Stimulated activated CD4-positive, alpha-beta T cell treated with anti-CD3 and anti-CD28 coated beads, Interleukin-1b, Interleukin-23, amount 100 ng/mL, for 24 hours (primary cell): ENCODE data around the gene DTHD1.

Experiments used
- DNase-seq, 4 experiments: peaks; one replicate each; pipeline ENCODE4 v3.0.0-alpha.2; 2020; ENCODE audit warnings: low read depth in 4 of 4, low spot score in 1 of 4

The DTHD1 gene

DNA sequence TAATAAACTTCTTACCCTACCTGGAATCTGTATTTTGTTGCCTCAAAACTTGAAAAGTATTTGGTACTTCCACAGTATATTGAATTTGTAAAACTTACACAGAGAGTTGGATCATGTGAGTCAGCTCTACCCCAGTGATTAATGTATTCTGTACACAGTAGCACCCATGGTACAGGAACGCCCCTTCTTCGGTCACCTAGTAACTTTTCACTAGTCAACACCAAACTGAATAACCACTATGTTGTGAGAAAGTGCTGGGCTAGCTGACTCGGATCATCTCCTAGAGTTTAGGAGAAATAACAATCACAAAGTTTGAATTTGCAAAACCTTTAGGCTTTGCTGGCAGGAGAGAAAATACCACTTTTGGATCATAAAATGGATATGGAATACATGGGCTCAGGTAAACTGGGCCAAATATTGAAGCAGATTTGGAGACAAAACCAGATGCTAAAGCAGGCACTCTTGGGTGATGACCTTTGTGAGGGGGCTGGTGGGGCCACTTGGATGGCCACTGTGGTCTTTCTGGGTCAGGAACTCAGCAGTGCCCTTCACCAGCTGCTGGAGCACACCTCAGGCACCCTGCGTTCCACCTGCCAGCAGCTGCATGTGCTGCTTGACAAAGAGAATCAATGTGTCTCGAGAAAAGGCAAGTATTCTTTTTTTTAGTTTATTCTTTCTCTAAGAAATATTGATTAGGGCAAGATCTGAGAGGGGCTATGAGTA is at the start of gene DTHD1:
Gene DTHD1, plus strand, starts transcription at position 233 of the 723 bp plus-strand sequence. Its CDS starts 143 bp downstream, at position 376.
- peak in 1 of 4 experiments; percentile 7 for DNase-seq

DNA sequence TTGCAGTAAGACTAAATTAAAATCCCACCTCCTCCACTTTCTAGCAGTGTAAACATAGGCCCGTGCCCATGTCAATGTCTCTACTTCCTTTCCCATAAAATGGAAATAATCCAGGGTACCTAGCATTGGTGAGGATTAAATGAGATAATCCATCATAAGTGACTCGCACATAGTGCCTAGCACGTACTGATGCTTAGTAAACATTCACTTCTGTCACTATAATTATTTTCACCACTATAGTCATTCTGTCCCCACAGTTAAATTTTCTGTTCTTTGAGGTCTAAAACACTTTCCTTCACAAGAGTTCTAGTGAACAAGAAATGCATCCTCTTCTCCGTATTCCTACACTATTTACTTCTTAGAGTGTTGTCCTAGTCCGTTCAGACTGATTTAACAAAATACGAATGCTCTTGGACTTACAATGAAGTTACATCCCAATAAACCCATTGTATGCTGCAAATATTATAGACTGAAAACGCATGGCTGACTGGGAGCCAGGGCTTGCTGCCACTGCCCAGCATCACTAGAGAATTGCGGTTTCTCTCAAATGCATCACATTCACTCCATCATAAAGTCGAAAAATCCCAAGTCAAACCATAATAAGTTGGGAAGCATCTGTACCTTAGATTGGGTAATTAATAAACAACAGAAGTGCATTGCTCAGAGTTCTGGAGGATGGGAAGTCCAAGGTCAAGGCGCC is 47.7 kb upstream of the DTHD1 start:
- no peak for DNase-seq

DNA sequence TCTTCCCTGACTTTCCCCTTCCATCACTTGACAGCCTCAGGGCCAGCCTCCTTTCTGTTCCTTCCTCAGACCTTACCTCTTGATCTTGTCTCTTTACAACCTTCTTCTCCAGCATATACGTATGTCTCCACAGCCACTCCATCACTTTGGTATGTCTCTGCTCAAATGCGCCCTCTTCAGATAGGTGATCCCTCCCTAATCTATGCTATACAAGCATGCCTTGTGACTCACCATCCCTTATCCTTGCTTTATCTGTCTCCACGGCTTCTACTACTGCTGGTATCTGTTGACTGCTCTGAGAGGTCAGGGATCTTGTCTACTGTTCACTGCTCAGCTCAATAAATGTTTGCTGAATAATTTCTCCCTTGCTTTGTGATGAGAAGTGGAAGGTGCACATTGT is 46.1 kb upstream of the DTHD1 start:
- no peak for DNase-seq

DNA sequence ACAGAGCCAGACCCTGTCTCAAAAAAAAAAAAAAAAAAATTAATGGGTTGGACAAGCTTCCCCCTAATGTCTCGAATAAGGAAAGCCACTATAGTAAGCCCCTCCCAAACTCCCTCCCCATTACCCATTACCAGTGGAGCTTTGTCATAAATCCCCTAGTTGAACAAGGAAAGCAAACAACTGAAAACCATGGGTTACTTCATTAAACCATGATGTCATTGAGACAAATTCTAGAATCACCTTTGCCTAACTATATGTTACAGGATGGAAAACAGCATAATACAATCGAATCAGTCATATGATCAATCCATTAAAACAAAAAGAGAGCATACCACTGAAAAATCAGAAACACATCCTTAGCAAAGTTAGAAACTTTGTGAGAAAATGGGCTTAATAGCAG is 45.3 kb upstream of the DTHD1 start:
- no peak for DNase-seq

DNA sequence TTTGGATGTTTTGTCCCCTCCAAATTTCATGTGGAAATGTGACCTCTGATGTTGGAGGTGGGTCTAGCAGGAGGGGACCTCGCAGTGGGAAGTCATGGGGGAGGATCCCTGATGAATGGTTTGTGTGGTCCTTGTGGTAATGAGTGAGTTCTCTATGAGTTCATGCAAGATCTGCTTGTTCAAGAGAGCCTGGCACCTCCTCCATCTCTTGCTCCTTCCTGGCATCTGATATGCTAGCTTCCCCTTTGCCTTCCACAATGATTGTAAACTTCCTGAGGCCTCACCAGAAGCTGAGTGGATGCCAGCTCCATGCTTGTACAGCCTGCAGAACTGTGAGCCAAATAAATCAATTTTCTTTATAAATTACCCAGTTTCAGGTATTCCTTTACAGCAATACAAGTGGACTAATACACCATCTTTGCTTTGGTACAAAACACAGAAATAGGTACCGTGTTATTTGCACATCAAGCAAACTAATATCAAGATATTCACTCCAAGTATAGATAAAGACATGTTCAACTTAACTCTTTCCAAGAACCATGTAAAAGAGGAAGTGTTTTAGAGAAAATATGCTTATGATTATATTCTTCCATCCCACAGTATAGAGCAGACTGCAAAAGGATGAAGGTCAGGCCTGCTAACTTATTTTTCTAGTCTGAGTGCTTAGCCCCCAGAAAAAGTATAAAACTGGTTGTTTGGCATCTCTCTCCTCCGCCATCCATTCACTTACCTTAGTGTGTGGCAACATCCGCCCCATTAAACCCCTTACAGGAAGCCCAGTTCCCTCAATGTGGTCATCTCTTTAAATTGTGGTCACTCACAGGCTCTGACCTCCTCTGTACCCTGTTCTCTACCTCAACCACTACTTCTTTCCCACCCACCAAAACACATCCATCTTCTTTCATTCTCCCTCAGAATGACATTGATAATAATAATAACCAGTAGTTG is 43.8 kb upstream of the DTHD1 start:
- no peak for DNase-seq

DNA sequence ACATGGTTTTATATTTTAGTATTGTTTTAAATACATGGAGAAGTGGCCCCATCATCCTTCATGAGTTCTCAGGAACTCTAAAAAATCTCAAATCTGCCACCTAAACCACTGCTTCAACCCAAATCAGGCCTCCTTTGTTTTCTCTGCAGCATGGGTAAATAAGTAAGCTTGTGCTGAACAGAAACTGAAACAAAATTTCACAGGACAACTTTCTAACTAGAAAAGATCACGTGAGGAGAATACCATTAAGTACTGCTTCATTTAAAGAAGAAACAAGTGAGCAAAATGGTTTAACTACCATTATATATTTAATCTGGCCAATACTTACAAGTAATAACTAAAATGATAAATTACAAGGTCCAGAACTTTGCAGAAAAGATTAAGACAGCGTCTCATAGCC is 39.6 kb upstream of the DTHD1 start:
- no peak for DNase-seq

DNA sequence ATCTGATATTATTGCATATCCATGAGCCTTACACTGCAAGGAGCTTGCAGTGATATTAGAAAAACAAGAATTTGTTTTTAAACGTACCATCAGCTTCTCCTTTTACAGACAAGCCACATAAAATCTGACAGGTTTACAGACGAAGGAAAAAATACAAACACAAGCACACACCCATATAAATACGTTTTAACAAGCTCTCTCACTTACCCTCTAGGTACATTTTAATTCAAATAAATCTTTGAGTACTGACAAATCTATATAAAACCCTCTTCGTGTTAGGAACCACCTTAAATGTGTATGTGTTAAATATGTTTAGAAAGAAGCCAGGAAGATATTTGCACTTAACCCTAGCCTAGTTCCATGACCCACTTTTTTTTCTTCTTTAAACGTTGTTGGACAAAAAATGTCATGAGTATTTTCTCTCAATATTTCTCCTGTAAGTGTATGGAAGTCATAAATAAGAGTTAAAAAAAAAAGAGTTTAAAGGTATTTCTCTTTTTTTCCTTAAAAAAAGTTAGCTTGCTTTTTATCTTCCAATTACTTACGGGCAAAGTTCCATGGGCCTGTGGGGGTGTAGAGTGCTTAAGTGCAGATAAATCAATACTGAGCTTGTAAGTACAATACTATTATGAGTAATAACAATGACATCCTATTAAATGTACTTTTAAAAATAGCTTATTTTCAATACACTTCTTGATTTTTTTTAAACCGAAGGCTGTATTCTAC is 38.6 kb upstream of the DTHD1 start:
- no peak for DNase-seq

DNA sequence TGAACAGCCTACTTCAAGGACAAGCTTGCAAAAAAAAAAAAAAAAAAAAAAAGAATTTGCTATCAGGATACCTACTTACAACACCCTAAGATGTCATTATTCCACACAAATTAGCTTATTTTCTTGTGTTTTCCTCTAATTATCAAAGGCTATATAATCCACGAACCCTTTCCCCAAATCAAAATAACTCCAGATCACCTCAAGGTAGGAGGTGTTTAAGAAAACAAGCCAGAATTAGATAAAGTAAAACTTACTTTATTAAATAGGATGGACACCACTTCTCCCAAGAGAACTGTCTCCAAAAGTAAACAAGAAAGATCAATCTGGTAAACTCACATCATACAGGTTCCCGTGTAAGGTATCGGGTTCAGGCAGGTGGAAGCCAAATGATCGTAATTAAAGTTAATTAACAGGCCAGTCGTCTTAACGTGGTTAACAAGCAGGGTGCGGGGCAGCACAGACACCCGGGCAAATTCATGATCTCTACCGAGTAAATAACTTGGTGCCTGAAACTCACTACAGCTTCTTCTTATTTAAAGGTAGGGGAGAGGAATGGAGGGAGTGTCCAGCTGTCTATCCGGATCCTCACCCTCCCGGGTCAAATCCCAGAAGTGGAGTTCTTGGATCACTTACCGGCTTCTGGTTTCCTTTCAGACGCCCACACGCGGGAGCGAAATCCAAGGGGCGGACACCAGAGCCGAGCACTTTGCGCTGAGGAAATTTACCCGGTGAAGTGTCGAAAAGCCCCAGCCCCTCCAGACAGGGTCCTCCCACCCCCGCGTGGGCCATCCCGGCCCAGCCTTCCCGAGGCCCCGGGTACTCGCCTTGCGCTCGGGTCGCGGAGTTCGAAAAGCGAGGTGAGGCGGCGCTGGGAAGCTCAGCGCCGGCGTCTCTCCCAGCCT is 37.8 kb upstream of the DTHD1 start:
- peak in 3 of 4 experiments; percentile 20 to 41 (median 20) for DNase-seq

DNA sequence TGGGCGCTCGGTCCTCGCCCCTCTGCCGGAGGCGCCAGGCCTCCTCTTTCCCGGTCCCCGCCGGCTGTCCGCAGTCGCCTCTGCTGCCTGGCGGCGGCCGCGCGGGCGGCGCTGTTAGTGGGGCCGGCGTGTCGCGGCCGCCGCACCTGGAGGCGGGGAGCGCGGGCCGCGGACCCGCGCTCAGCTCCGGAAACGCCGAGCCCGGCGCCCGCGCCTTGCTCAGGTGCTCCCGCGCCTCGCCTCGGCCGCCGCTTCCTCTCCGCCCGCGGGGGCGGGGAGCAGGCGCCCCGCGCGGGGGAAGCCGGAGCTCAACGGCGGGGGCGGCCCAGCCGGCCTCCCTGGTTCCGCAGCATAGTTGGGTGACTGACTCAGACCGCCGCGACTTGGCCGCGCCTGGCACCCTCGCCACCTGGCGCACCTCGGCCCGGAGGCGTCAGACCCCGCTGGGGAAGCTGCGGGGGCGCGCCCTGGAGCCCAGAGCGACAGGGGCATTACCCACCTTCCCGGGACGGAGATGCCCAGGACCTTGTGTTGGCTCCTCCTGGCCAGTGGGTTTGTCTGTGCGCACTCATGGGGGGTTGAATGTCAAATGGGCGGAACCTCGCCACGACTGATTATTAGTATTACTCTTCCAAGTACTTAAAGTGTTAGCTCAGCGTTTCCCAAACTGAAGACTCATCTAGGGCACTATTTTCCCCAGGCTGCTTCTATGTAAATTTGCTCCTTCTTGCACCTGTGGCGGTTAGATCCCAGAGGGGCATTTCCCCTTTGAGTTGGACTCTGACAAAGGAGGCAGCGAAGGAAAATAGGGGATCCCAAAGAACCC is 36.9 kb upstream of the DTHD1 start, which contains the start of gene ARAP2:
Gene ARAP2, minus strand, starts transcription at position 258 of the 826 bp plus-strand sequence. CDS start 15,028 bp downstream, outside the sequence.
- DNase-seq = peak in 3 of 4 experiments; percentile 28 to 59 (median 44)

DNA sequence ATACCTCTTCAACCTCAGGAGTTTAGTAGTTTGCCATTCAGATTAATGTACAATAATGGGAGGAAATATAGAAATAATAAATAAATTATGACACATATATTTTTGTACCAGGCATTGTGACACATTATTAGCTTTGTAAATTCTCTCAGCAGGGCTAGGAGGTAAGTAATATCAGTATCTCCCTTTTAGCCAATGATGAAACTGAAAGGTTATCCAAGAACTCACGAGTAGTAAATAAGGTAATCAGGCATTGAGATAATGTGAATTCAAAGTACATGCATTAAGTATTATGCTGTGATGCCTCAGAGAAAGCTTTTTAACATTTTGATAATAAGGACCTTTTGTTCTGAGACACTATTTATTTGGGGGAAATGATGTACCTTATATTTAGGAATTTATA is 31.8 kb upstream of the DTHD1 start:
- DNase-seq = no peak

DNA sequence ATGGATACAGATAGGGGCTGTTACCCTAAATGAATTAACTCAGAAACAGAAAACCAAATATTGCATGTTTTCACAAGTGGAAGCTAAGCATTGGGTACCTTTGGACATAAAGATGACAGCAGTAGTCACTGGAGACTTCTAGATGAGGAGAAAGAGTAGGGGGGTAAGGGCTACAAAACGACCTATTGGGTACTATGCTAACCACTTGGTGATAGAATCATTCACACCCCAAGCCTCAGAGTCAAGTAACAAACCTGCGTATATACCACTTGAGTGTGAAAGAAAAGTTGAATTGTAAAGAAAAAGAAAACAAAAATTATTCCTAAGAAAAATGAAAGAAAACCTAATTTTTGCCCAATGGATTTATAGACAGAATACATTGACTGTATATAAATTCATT is 29.4 kb upstream of the DTHD1 start:
- no peak for DNase-seq

DNA sequence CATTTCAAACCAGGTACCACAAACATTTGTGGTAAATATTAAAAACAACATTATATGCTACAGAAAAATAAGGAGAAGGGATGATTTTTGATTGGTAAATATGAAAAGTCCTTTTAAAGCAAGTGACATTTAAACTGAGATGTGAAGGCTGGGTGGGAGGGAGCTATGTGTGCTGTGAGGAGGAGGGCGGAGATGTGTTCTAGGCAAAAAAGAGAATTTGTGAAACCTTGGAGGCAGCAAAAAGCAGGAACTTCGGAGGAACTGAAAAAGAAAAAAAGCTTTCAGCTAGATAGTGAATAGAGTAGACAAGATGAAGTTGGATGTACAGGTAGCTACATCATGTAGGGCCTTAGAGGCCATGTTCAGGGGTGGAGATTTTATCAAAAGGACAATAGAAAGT is 27.0 kb upstream of the DTHD1 start:
- DNase-seq = no peak

DNA sequence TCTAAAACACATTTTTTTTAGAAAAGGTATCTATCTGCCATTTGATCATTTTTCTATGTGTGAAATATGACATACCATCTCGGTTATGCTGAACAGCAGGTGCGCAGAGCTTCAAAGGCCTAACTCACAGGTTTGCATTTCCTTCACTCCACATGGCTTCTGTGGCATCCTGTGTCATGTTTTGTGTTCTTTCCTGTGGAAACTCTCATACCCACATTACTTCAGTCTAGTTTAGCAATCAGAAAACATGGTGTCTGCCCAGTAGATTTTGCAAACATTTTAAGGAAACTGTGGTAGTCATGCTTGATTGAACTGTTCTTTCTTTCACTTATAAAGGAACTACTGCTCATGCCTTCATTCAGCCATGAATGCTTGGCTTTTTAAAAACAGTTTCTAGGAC is 25.8 kb upstream of the DTHD1 start:
- DNase-seq = no peak

DNA sequence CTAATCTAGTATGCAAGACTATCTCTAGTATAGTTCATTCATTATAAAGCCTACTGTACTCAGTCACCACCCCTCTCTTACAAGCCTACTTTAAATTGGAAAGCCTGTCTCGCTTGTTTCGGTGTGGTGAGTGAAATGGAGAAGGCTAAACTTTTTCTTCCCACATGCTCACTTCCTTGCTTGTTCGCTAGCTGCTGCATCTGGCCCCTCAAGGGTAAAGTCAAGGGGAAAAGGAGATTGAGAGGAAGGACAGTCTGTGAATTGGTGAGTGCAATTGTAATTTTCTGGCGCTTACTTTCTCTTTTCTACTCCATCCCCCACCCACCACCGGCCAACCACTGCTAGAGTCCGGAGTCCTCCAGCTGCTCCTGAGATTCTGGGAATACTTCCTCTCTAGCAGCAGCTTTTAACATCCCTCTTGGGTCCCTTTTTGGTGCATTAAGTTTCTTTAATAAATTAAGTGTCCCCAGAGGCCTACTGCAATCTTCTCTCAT is 25.0 kb upstream of the DTHD1 start:
- no peak for DNase-seq

DNA sequence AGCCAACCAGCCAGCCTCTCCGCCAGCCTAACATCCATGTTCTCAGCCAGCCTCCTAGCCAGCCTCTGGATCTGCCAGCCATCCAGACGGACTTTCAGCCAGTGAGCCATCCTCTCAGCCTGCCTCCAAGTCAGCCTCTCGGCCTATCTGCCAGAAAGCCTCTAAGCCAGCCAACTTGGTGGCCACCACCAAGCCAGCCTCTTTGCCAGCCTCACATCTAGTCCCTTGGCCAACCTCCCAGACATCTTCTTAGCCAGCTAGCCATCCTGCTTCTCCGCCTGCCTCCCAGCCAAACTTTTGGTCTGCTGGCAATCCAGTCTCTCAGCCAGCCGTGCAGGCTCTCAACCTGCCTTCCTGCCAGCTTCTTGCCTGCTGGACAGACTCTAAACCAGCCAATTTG is 20.7 kb upstream of the DTHD1 start:
- no peak for DNase-seq

DNA sequence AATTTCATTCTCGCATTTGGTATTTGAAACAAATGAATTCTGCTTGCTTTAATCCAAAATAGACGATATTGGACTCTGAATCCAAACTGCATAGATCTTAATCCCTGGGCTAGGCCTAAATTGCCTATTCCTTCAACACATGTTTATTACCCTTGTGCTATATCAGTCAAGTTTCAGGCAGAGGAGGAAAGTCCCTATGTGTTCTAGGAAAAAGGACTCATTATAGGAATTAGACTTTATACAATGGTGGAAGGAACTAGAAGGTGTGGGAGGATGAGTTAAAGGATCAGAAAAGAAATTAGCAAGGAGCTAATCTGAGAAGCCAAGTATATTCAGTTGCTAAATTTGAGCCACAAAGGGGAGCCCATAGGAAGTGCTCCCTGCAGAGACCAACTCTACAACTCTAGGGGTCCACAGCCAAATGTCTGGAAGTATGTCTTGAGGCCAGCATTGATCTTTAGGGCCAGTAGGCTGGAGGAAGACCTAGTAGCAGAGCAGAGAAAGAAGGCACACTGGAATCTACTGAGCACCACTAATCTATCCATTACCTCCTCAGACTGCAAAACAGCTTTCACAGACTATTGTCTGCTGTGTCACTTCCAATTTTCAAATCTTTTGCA is 17.1 kb upstream of the DTHD1 start:
- DNase-seq = no peak

DNA sequence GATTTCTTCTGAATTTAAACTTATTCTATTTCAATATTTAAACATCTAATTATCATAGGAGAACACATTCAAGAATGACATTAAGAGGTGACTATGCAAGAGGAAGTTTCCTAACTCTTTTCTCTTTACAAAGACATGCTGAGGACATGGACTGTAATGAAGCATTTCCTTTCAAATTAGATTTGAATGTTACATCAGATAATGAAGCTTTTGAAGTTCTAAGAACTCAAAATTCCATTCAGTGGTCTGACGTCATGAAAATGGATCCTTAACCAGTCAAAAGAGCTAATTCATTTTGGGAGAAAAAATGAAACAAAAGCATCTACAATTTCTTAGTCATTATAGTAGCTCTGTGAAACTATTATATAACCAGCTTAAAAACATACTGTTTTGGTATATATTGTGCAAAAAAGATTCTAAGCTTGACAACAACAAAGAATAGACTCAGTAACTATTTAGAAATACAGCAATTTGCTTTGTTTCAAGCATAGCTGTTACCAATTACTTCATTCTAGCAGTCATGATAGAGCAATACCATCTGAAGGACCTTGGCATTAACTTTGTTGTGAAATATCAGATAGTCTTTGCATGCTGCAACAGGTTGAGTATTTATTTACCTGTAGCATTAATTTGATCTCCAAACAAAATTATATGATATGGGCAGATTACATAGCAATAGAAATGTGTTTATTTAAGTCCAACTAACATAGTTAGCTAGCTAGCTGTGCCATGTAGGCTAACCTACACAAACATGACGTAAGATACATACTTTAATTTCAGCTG is 13.7 kb upstream of the DTHD1 start:
- no peak for DNase-seq

DNA sequence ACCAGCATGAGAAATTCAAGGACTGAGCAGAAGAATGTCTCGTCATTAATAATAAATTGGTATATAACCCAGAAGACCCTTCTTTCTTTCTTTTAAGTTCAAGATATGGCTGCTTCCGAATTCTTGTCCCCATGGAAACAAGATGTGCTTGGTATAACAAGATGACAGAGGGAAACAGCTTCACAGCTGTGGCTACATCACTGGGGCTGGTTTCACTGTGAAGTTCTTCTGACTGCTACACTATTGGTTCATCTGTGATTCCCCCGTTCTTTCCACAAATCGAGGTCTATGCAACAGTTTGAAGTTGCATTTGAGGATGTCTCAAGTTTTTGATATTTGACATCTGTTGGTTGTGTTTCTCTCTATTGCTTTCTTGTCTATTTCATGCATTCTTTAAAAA is 12.3 kb upstream of the DTHD1 start:
- DNase-seq = no peak
